NCI-H510A treated with DMSO at 0.1 percent for 48 hours (cell line): ENCODE results near the gene CALHM5.

Experiments used
- DNase-seq: peaks from one replicate; lab custom pipeline; 2025; lab: John Stamatoyannopoulos, UW

Gene CALHM5

GRCh38 chr6:116508527-116508926 lies 2.9 kb upstream of the CALHM5 start:
- no peak for DNase-seq

GRCh38 chr6:116512111-116512559 lies 696 bp downstream of the CALHM5 start:
- DNase-seq: no peak

- no peak for DNase-seq
Measured at GRCh38 chr6:116512734-116513133, 1.3 kb downstream of the CALHM5 start.

- DNase-seq: no peak
Measured at GRCh38 chr6:116513224-116513875, 1.9 kb downstream of the CALHM5 start.

- DNase-seq: no peak
Measured at GRCh38 chr6:116514111-116514510, 2.7 kb downstream of the CALHM5 start.

GRCh38 chr6:116515141-116515540 lies 3.7 kb downstream of the CALHM5 start:
- DNase-seq: no peak

- no peak for DNase-seq
Measured at GRCh38 chr6:116518621-116519368, 7.4 kb downstream of the CALHM5 start.

- no peak for DNase-seq
Measured at GRCh38 chr6:116522896-116523295, 11.5 kb downstream of the CALHM5 start.

GRCh38 chr6:116524236-116524635 lies 12.8 kb downstream of the CALHM5 start:
- DNase-seq: no peak

- no peak for DNase-seq
Measured at GRCh38 chr6:116528133-116528532, 16.7 kb downstream of the CALHM5 start.

GRCh38 chr6:116528780-116529179 lies 17.3 kb downstream of the CALHM5 start:
- DNase-seq: no peak

GRCh38 chr6:116529466-116530290 lies 18.2 kb downstream of the CALHM5 start:
- no peak for DNase-seq

GRCh38 chr6:116530436-116530835 lies 19.0 kb downstream of the CALHM5 start:
- DNase-seq: peak; percentile 80

GRCh38 chr6:116531675-116532570 lies 20.5 kb downstream of the CALHM5 start:
- peak; percentile 47 for DNase-seq

- DNase-seq: no peak
Measured at GRCh38 chr6:116533233-116533957, 22.0 kb downstream of the CALHM5 start.

- no peak for DNase-seq
Measured at GRCh38 chr6:116535109-116535508, 23.7 kb downstream of the CALHM5 start.

GRCh38 chr6:116536216-116536621 lies 24.8 kb downstream of the CALHM5 start:
- DNase-seq: peak; percentile 55

- no peak for DNase-seq
Measured at GRCh38 chr6:116542426-116542825, 31.0 kb downstream of the CALHM5 start.

GRCh38 chr6:116543149-116543548 lies 31.7 kb downstream of the CALHM5 start:
- no peak for DNase-seq

- DNase-seq: no peak
Measured at GRCh38 chr6:116545651-116546050, 34.2 kb downstream of the CALHM5 start, which contains the start of gene TRAPPC3L. Gene TRAPPC3L, minus strand, starts transcription at chr6:116545684. Its CDS starts 170 bp downstream, at chr6:116545514.

GRCh38 chr6:116547358-116547757 lies 35.9 kb downstream of the CALHM5 start:
- no peak for DNase-seq
